ENCODE data around the gene JARID2. TPM values are rescaled to one million over a fixed set of nuclear protein-coding genes. Genes with fewer than 3 reads are reported as not detected.

JARID2 gene
- total and polyA plus RNA-seq, 9 of the 15 experiments (the other 6 are each of a cell fraction or from before 2014, with no cell fraction given): 5.0 to 29.0 (median 15.6) TPM

DNA sequence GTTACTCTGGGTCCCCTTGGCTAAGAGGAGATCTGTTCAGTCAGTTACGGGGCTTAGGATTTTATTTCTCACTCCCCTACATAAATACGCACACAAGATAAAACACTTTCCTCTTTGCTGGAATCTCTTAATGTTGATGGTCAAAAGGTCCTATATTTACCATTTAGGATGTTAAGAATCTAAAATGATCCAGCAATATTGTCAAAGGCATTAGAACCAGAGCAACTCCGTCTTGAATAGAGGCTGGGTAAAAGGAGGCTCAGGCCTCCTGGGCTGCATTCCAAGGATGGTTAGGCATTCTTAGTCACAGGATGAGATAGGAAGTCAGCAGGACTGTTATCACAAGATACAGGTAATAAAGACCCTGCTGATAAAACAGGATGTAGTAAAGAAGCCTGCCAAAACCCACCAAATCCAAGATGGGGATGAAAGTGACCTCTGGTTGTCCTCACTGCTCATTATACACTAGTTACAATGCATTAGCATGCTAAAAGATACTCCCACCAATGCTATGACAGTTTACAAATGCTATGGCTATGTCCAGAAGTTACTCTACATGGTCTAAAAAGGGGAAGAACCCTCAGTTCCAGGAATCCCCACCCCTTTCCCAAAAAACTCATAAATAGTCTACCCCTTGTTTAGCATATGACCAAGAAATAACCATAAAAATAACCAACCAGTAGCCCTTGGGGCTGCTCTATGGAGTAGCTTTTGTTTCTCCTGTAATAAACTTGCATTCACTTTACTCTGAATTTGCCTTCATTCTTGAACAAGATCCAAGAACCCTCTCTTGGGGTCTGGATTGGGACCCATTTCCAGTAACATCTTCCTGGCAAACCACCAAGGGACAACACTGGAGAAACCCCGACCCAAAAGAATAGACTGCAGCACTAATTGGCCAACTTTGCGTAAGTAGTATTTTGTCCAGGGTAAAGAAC lies 309.5 kb downstream of the JARID2 start (continued):
- TF ChIP-seq ZNF23 (CRISPR knock-in tag; IDR thresholded peaks at IDR 0.05) (no peak), ZNF253 (CRISPR knock-in tag; conservative IDR thresholded peaks at IDR 0.05) (0 out of 2 replicates have a peak, but pooled peaks have one; percentile 69), TAL1 (IDR thresholded peaks at IDR 0.05) (peak; percentile 43), ADNP (tag; IDR thresholded peaks at IDR 0.05) (peak; percentile 40), SAP30 (IDR thresholded peaks at IDR 0.05; ENCODE audit: borderline replicate concordance, insufficient read depth, low read depth, low read length, poor library complexity, severe bottlenecking) (no peak), ZFPM2 (CRISPR knock-in tag; IDR thresholded peaks at IDR 0.05) (peak; percentile 68; the same call in 1 of the 2 replicates), ELF1 (tag; IDR thresholded peaks at IDR 0.05) (peak; percentile 50), PYGO2 (tag; IDR thresholded peaks at IDR 0.05) (peak; percentile 64), ZNF830 (CRISPR knock-in tag; IDR thresholded peaks at IDR 0.05) (peak; percentile 58), GATA2 (CRISPR knock-in tag; IDR thresholded peaks at IDR 0.05) (peak; percentile 35; the same call in 1 of the 2 replicates), NFATC3 (IDR thresholded peaks at IDR 0.05) (no peak), ZNF699 (CRISPR knock-in tag; IDR thresholded peaks at IDR 0.05; ENCODE audit: insufficient replicate concordance) (no peak), L3MBTL2 (IDR thresholded peaks at IDR 0.05) (peak; percentile 26; the same call in 1 of the 2 replicates), GATAD2B (IDR thresholded peaks at IDR 0.05; ENCODE audit: borderline replicate concordance) (peak; percentile 90), ERF (CRISPR knock-in tag; IDR thresholded peaks at IDR 0.05) (no peak), JUNB (CRISPR knock-in tag; conservative IDR thresholded peaks at IDR 0.05) (0 out of 2 replicates have a peak, but pooled peaks have one; percentile 19), MBD2 (IDR thresholded peaks at IDR 0.05; ENCODE audit: borderline replicate concordance, low read depth) (peak; percentile 57; the same call in 1 of the 2 replicates), ETV1 (tag; conservative IDR thresholded peaks at IDR 0.05; ENCODE audit: low read depth) (peak; percentile 83), NR2C1 (IDR thresholded peaks at IDR 0.05) (peak; percentile 48; the same call in 1 of the 2 replicates), NR2C1 (tag; IDR thresholded peaks at IDR 0.05) (peak; percentile 71), KDM1A (IDR thresholded peaks at IDR 0.05) (peak; percentile 63 to 81)
- TF ChIP-seq, protein P1, sequence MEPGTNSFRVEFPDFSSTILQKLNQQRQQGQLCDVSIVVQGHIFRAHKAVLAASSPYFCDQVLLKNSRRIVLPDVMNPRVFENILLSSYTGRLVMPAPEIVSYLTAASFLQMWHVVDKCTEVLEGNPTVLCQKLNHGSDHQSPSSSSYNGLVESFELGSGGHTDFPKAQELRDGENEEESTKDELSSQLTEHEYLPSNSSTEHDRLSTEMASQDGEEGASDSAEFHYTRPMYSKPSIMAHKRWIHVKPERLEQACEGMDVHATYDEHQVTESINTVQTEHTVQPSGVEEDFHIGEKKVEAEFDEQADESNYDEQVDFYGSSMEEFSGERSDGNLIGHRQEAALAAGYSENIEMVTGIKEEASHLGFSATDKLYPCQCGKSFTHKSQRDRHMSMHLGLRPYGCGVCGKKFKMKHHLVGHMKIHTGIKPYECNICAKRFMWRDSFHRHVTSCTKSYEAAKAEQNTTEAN (CRISPR knock-in tag; IDR thresholded peaks at IDR 0.05): no peak
- TF ChIP-seq, protein P2, sequence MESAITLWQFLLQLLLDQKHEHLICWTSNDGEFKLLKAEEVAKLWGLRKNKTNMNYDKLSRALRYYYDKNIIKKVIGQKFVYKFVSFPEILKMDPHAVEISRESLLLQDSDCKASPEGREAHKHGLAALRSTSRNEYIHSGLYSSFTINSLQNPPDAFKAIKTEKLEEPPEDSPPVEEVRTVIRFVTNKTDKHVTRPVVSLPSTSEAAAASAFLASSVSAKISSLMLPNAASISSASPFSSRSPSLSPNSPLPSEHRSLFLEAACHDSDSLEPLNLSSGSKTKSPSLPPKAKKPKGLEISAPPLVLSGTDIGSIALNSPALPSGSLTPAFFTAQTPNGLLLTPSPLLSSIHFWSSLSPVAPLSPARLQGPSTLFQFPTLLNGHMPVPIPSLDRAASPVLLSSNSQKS (CRISPR knock-in tag; IDR thresholded peaks at IDR 0.05): 0 out of 2 replicates have a peak, but pooled peaks have one; percentile 28
- TF ChIP-seq, protein P3, sequence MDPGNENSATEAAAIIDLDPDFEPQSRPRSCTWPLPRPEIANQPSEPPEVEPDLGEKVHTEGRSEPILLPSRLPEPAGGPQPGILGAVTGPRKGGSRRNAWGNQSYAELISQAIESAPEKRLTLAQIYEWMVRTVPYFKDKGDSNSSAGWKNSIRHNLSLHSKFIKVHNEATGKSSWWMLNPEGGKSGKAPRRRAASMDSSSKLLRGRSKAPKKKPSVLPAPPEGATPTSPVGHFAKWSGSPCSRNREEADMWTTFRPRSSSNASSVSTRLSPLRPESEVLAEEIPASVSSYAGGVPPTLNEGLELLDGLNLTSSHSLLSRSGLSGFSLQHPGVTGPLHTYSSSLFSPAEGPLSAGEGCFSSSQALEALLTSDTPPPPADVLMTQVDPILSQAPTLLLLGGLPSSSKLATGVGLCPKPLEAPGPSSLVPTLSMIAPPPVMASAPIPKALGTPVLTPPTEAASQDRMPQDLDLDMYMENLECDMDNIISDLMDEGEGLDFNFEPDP (CRISPR knock-in tag; IDR thresholded peaks at IDR 0.05): peak; percentile 43; the same call in 1 of the 2 replicates
- TF ChIP-seq, protein P4, sequence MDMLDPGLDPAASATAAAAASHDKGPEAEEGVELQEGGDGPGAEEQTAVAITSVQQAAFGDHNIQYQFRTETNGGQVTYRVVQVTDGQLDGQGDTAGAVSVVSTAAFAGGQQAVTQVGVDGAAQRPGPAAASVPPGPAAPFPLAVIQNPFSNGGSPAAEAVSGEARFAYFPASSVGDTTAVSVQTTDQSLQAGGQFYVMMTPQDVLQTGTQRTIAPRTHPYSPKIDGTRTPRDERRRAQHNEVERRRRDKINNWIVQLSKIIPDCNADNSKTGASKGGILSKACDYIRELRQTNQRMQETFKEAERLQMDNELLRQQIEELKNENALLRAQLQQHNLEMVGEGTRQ (CRISPR knock-in tag; IDR thresholded peaks at IDR 0.05): no peak

Data from K562 (cell line).